HEK293 (cell line): ENCODE results near the gene POSTN.

ENCODE experiments used
- CTCF ChIA-PET: fragments of 350-600 bp; formaldehyde crosslinking; extraction: SDS; loops from one replicate; lab custom pipeline; 2021; ENCODE audit warnings: antibody characterized with exemption; lab: Yijun Ruan, JAX
- POLR2A ChIA-PET: fragments of 300-600 bp; formaldehyde crosslinking; extraction: SDS; loops from one replicate; lab custom pipeline; 2020; ENCODE audit warnings: antibody characterized with exemption, inconsistent platforms; lab: Yijun Ruan, JAX
- H3K27ac ChIP-seq: fragments of 200-500 bp; sonication (Bioruptor generic); 2 replicates; pipeline ENCODE4 v1.5.1; 2014; ENCODE audit warnings: low read depth, low read length, control low read depth, inconsistent platforms; ENCODE audit errors: extremely low read depth
- H3K36me3 ChIP-seq, 2 experiments: fragments of 200-500 bp in 1 of 2; sonication (Bioruptor generic) in 1 of 2; 1 replicate in 1 of 2; 2 replicates in 1 of 2; pipeline ENCODE4 v1.5.1; 2014 to 2017; ENCODE audit warnings: inconsistent platforms in 2 of 2, low read length in 2 of 2; ENCODE audit not compliant: control insufficient read depth in 2 of 2, insufficient read depth in 1 of 2
- H3K4me1 ChIP-seq: fragments of 200-500 bp; sonication (Bioruptor generic); 2 replicates; pipeline ENCODE4 v1.5.1; 2014; ENCODE audit warnings: mild to moderate bottlenecking, low read length, inconsistent platforms; ENCODE audit not compliant: control insufficient read depth, insufficient read depth
- H3K4me3 ChIP-seq: 2 replicates; pipeline ENCODE4 v1.5.1; 2011; ENCODE audit warnings: low read depth, mild to moderate bottlenecking, control low read depth, low read length, moderate library complexity
- H3K9me3 ChIP-seq: fragments of 200-500 bp; sonication (Bioruptor generic); 2 replicates; pipeline ENCODE4 v1.5.1; 2014; ENCODE audit warnings: low read depth, low read length, inconsistent platforms; ENCODE audit not compliant: control insufficient read depth, insufficient read depth
- BCL11A ChIP-seq: fragments of 450-650 bp; formaldehyde crosslinking; IDR thresholded peaks from 2 replicates; pipeline ENCODE4 v1.5.1; 2016; ENCODE audit warnings: low read depth, missing biosample characterization, missing genetic modification characterization
- GLIS1 ChIP-seq: fragments of 450-650 bp; formaldehyde crosslinking; IDR thresholded peaks from 2 replicates; pipeline ENCODE4 v1.5.1; 2016; ENCODE audit warnings: missing biosample characterization, missing genetic modification characterization
- MYNN ChIP-seq: fragments of 450-650 bp; formaldehyde crosslinking; IDR thresholded peaks from 2 replicates; pipeline ENCODE4 v1.5.1; 2016; ENCODE audit warnings: missing biosample characterization, missing genetic modification characterization, borderline replicate concordance
- YY2 ChIP-seq: fragments of 450-650 bp; formaldehyde crosslinking; IDR thresholded peaks from 2 replicates; pipeline ENCODE4 v1.5.1; 2016; ENCODE audit warnings: missing biosample characterization, missing genetic modification characterization
- ZBTB17 ChIP-seq: fragments of 450-650 bp; formaldehyde crosslinking; IDR thresholded peaks from 2 replicates; pipeline ENCODE4 v1.5.1; 2016; ENCODE audit warnings: missing biosample characterization, missing genetic modification characterization
- ZNF404 ChIP-seq: fragments of 450-650 bp; formaldehyde crosslinking; IDR thresholded peaks from 2 replicates; pipeline ENCODE4 v1.5.1; 2017; ENCODE audit warnings: missing biosample characterization, missing genetic modification characterization
- ZNF777 ChIP-seq: fragments of 450-650 bp; formaldehyde crosslinking; IDR thresholded peaks from 2 replicates; pipeline ENCODE4 v1.5.1; 2017; ENCODE audit warnings: missing biosample characterization, missing genetic modification characterization, borderline replicate concordance
- TF ChIP-seq, protein P1 (sequence below): fragments of 450-650 bp; formaldehyde crosslinking; IDR thresholded peaks from 2 replicates; pipeline ENCODE4 v1.5.1; 2016; ENCODE audit warnings: missing biosample characterization, missing genetic modification characterization
- TF ChIP-seq, protein P2 (sequence below): fragments of 450-650 bp; formaldehyde crosslinking; IDR thresholded peaks from 2 replicates; pipeline ENCODE4 v1.5.1; 2017; ENCODE audit warnings: missing biosample characterization, missing genetic modification characterization
- TF ChIP-seq, protein P3 (sequence below): fragments of 450-650 bp; formaldehyde crosslinking; IDR thresholded peaks from 2 replicates; pipeline ENCODE4 v1.5.1; 2016; ENCODE audit warnings: missing biosample characterization, missing genetic modification characterization
- TF ChIP-seq, protein P4 (sequence below): fragments of 450-650 bp; formaldehyde crosslinking; IDR thresholded peaks from 2 replicates; pipeline ENCODE4 v1.5.1; 2016; ENCODE audit warnings: missing biosample characterization, missing genetic modification characterization, low read depth
- TF ChIP-seq, protein P5 (sequence below): fragments of 450-650 bp; formaldehyde crosslinking; IDR thresholded peaks from 2 replicates; pipeline ENCODE4 v1.5.1; 2016; ENCODE audit warnings: missing biosample characterization, missing genetic modification characterization

The POSTN gene, protein sequence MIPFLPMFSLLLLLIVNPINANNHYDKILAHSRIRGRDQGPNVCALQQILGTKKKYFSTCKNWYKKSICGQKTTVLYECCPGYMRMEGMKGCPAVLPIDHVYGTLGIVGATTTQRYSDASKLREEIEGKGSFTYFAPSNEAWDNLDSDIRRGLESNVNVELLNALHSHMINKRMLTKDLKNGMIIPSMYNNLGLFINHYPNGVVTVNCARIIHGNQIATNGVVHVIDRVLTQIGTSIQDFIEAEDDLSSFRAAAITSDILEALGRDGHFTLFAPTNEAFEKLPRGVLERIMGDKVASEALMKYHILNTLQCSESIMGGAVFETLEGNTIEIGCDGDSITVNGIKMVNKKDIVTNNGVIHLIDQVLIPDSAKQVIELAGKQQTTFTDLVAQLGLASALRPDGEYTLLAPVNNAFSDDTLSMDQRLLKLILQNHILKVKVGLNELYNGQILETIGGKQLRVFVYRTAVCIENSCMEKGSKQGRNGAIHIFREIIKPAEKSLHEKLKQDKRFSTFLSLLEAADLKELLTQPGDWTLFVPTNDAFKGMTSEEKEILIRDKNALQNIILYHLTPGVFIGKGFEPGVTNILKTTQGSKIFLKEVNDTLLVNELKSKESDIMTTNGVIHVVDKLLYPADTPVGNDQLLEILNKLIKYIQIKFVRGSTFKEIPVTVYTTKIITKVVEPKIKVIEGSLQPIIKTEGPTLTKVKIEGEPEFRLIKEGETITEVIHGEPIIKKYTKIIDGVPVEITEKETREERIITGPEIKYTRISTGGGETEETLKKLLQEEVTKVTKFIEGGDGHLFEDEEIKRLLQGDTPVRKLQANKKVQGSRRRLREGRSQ

DNA sequence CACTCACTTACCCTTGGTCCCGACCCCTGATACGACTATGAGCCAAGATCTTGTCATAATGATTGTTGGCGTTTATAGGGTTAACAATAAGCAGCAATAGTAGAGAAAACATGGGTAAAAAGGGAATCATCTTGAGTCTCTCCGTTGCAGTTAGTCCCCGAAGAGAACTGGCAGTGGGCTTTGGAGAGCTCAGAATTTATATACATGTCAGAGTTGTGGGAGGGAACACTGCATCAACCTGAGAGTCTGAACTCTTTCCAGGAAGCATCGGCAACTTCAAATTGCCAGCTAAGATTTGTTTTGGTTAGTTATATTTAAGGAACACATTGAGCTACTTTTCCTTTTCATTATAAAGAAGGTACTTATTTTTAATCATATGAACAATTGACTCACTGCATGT lies at the start of gene POSTN:
TSS of gene POSTN (minus strand) at position 172 of the 400 bp plus-strand sequence. CDS start at position 130, 42 bp downstream.
- POLR2A ChIA-PET = no interaction called here
- Histone ChIP-seq H3K9me3 (no peaks in the 10 kb centered on the region), H3K27ac (no peak within 1 kb of the TSS), H3K4me1 (no peaks in the 10 kb centered on the region; the same call in 1 of the 2 replicates), H3K36me3 (no peaks in the 10 kb centered on the region), H3K4me3 (no peak within 1 kb of the TSS)
- TF ChIP-seq GLIS1 (tag by site-specific recombination) (no peak), ZBTB17 (tag by site-specific recombination) (0 out of 2 replicates have a peak, but pooled peaks have one; percentile 17), ZNF777 (no peak)
- TF ChIP-seq, protein P1, sequence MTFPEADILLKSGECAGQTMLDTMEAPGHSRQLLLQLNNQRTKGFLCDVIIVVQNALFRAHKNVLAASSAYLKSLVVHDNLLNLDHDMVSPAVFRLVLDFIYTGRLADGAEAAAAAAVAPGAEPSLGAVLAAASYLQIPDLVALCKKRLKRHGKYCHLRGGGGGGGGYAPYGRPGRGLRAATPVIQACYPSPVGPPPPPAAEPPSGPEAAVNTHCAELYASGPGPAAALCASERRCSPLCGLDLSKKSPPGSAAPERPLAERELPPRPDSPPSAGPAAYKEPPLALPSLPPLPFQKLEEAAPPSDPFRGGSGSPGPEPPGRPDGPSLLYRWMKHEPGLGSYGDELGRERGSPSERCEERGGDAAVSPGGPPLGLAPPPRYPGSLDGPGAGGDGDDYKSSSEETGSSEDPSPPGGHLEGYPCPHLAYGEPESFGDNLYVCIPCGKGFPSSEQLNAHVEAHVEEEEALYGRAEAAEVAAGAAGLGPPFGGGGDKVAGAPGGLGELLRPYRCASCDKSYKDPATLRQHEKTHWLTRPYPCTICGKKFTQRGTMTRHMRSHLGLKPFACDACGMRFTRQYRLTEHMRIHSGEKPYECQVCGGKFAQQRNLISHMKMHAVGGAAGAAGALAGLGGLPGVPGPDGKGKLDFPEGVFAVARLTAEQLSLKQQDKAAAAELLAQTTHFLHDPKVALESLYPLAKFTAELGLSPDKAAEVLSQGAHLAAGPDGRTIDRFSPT (tag by site-specific recombination) = no peak
- TF ChIP-seq, protein P2, sequence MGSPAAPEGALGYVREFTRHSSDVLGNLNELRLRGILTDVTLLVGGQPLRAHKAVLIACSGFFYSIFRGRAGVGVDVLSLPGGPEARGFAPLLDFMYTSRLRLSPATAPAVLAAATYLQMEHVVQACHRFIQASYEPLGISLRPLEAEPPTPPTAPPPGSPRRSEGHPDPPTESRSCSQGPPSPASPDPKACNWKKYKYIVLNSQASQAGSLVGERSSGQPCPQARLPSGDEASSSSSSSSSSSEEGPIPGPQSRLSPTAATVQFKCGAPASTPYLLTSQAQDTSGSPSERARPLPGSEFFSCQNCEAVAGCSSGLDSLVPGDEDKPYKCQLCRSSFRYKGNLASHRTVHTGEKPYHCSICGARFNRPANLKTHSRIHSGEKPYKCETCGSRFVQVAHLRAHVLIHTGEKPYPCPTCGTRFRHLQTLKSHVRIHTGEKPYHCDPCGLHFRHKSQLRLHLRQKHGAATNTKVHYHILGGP = 0 out of 2 replicates have a peak, but pooled peaks have one; percentile 9
- CTCF ChIA-PET = interaction anchor here (0.6 to 1.4 kb wide), 3 partner anchors 487 to 528 kb away, joined by 3 to 6 read pairs (median 4); no protein-coding TSS in a partner anchor

DNA sequence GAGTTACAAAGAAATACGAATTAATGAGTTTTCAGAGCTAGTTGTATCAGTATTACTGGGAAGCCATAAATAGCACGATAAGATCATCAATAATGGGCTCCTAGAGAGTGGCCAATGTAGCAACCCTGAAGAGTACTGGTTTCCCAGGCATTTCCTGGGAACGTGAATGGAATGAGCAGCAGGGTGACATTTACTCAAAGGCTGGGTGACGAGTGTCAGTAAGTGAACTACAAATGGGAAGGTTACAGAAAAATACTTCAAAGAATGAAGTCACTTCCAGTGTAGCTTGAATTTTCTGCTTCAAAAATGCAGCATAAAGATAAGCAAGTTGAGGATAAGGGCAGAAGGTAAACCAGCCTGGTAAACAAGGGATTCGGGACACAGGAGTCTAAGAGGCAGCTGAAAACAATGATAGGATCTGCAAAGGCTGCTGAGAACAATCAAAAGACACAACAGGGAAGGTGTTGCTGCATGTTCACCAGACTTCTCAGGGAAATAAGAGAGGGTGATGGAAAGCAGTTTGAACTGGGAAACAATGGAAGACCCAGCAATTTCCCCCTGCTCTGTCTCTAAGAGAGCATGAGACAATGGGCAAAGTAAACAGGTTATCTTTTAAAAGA lies 48.6 kb upstream of the POSTN start:
- Histone ChIP-seq H3K4me3 (no peak overlapping the region), H3K27ac (no peak overlapping the region), H3K9me3 (no peaks in the 10 kb centered on the region), H3K4me1 (peaks cover 4% of the 10 kb centered on the region; the same call in 1 of the 2 replicates), H3K36me3 (no peaks in the 10 kb centered on the region)
- ChIA-PET POLR2A (no interaction called here), CTCF (interaction anchor here (1.1 kb wide), 1 partner anchor 122 kb away, joined by 3 read pairs; no protein-coding TSS in a partner anchor)
- TF ChIP-seq ZNF404 (tag by site-specific recombination) (no peak), MYNN (tag by site-specific recombination) (no peak), YY2 (tag by site-specific recombination) (no peak), BCL11A (tag by site-specific recombination) (no peak)
- TF ChIP-seq, protein P3, sequence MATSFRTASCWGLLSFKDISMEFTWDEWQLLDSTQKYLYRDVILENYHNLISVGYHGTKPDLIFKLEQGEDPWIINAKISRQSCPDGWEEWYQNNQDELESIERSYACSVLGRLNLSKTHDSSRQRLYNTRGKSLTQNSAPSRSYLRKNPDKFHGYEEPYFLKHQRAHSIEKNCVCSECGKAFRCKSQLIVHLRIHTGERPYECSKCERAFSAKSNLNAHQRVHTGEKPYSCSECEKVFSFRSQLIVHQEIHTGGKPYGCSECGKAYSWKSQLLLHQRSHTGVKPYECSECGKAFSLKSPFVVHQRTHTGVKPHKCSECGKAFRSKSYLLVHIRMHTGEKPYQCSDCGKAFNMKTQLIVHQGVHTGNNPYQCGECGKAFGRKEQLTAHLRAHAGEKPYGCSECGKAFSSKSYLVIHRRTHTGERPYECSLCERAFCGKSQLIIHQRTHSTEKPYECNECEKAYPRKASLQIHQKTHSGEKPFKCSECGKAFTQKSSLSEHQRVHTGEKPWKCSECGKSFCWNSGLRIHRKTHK (tag by site-specific recombination) = no peak
- TF ChIP-seq, protein P4, sequence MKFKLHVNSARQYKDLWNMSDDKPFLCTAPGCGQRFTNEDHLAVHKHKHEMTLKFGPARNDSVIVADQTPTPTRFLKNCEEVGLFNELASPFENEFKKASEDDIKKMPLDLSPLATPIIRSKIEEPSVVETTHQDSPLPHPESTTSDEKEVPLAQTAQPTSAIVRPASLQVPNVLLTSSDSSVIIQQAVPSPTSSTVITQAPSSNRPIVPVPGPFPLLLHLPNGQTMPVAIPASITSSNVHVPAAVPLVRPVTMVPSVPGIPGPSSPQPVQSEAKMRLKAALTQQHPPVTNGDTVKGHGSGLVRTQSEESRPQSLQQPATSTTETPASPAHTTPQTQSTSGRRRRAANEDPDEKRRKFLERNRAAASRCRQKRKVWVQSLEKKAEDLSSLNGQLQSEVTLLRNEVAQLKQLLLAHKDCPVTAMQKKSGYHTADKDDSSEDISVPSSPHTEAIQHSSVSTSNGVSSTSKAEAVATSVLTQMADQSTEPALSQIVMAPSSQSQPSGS (tag by site-specific recombination) = no peak
- TF ChIP-seq, protein P5, sequence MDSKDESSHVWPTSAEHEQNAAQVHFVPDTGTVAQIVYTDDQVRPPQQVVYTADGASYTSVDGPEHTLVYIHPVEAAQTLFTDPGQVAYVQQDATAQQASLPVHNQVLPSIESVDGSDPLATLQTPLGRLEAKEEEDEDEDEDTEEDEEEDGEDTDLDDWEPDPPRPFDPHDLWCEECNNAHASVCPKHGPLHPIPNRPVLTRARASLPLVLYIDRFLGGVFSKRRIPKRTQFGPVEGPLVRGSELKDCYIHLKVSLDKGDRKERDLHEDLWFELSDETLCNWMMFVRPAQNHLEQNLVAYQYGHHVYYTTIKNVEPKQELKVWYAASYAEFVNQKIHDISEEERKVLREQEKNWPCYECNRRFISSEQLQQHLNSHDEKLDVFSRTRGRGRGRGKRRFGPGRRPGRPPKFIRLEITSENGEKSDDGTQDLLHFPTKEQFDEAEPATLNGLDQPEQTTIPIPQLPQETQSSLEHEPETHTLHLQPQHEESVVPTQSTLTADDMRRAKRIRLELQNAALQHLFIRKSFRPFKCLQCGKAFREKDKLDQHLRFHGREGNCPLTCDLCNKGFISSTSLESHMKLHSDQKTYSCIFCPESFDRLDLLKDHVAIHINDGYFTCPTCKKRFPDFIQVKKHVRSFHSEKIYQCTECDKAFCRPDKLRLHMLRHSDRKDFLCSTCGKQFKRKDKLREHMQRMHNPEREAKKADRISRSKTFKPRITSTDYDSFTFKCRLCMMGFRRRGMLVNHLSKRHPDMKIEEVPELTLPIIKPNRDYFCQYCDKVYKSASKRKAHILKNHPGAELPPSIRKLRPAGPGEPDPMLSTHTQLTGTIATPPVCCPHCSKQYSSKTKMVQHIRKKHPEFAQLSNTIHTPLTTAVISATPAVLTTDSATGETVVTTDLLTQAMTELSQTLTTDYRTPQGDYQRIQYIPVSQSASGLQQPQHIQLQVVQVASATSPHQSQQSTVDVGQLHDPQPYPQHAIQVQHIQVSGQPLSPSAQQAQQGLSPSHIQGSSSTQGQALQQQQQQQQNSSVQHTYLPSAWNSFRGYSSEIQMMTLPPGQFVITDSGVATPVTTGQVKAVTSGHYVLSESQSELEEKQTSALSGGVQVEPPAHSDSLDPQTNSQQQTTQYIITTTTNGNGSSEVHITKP (tag by site-specific recombination) = peak; percentile 43
